M059J (cell line): ENCODE measurements around the gene CTSK. TPM values are rescaled to one million over a fixed set of nuclear protein-coding genes. Genes with fewer than 3 reads are reported as not detected.
"Not testable (repeated sequence)": the region's sequence is repeated elsewhere in the genome, so short reads cannot be mapped to it uniquely, and the experiment has no call there.

Source experiments
- DNase-seq: peaks from one replicate; pipeline ENCODE4 v3.0.0-alpha.2; 2012; ENCODE audit warnings: low read depth
- total RNA-seq: library from RNA; depleted of rRNA; stranded (reverse); fragments of >200 nt; shearing (Covaris generic); gene quantifications from 2 replicates; pipeline ENCODE4 v1.2.3, GENCODE V29; 2014; rRNA removed

Gene CTSK
- 1.7 and 2.1 TPM in 2 replicates for total RNA-seq

DNA sequence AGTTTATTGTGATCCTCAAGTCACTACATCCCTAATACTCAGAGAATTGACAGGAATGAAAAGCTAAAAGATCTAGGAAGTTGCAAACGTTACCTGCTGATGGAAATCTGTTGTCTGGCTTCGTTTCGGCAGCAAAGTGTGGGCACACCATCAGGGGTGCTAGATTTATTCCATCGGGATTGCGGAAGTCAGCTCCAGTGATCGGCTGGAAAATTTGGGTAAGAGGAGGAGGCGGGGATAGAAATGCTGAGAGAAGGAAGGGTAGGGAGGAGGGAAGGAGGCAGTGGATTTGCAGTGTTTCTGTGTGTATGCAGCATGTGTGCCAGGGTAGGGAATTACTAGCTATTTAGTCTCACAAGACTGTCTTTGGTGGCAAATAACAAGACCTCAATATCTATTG lies at the start of gene CTSK:
TSS of gene CTSK (minus strand) at position 140 of the 400 bp plus-strand sequence. CDS start 1,455 bp downstream, outside the sequence.
- DNase-seq = no peak

DNA sequence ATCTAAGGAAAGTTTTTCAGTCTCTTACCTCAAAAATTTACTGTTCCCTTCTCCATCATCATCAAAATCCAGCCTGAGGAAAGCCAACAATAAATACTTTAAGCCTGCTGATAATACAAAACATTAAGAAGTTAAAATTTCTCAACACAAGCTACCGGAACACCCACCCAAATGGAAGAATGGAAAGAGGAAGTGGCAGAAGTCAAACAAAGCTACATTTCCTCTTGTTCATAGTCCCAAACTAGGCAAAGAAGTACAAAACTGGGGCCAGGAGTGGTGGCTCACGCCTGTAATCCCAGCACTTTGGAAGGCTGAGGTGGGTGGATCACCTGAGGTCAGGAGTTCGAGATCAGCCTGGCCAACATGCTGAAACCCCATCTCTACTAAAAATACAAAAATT lies 44.7 kb upstream of the CTSK start:
- DNase-seq = not testable (repeated sequence)

DNA sequence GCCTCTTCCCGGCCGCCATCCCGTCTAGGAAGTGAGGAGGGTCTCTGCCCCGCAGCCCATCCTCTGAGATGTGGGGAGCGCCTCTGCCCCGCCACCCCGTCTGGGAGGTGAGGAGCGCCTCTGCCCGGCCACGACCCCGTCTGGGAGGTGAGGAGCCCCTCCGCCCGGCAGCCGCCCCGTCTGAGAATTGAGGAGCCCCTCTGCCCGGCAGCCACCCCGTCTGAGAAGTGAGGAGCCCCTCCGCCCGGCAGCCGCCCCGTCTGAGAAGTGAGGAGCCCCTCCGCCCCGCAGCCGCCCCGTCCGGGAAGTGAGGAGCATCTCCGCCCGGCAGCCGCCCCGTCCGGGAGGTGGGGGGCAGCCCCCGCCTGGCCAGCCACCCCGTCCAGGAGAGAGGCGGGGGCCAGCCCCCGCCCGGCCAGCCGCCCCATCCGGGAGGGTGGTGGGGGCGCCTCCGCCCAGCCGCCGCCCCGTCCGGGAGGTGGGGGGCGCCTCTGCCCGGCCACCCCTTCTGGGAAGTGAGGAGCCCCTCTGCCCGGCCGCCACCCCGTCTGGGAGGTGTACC lies 42.8 kb upstream of the CTSK start:
- not testable (repeated sequence) for DNase-seq

DNA sequence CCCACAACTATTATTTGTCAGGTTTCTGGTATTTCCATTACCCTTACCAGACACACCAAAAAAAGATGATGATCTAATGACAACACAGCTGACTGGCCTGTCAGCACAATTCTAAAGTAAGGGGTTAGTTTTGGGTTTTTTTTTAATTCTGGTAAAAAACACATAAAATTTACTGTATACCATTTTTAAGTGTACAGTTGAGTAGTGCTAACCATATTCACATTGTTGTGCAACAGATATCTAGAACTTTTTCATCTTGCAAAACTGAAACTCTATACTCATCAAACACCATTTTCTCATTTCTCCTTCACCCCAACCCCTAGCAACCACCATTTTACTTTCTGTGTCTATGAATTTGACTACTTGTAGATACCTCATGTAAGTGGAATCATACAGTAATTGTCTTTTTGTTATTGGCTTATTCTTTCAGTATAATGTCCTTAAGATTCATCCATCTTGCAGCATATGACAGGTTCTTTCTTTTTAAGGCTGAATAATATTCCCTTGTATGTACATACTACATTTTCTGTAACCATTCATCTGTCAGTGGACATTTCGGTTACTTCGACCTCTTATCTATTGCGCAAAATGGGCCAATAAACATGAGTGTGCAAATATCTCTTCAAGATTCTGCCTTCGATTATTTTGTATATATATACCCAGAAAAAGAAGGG lies 38.5 kb upstream of the CTSK start:
- DNase-seq = no peak

DNA sequence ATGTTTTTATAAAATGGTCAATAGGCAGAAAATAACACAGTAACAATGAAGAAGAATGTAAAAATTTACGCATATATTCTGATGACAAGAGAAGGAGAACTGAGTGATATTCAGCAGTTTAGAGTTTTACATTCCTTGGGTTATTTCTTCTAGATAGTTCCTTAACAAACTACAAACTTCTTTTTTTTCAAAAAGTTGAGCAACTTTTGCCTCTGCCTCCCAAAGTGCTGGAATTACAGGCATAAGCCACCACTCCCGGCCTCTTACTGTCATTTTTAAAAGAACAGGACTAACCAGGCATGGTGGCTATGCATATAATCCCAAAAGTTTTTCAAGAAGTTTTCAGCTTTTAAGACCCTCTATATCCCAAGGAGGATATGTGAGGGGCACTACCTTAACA lies 35.4 kb upstream of the CTSK start:
- DNase-seq = no peak

DNA sequence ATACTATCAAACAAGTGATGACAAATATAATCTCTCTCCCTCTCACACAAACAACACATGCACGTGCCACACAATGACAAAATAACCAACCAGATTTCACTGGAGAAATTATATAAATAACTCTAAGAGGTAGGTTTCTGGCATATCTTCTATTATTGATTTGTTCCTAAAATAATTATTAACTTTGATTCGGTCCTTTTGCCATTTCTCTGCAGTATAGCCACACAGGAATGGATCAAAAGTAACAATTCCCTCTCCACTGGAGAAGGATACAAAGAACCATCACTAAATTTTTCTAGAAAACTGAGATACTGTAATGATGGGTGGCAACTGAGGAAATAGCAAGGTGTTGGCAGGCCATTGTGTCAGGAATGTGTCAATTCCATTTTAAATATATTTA lies 34.9 kb upstream of the CTSK start:
- no peak for DNase-seq

DNA sequence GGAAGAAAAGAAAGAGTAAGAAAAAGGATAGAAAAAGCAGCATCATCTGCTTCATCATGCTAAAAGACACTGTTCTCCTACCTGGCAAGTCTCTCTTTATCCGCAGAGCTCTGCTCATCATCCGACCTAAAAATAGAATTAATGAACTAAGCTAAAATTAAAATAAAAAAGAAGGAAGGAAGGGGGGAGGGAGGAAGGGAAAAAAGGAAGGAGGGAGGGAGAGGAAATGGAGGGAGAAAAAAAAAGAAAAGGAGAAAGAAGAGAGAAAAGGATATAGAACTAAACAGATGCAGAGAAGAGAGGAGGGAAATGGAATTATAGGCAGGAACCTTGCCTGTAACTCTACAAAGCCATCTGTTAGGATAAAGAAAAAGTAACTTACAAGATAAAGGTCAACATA lies 34.3 kb upstream of the CTSK start:
- DNase-seq = no peak

DNA sequence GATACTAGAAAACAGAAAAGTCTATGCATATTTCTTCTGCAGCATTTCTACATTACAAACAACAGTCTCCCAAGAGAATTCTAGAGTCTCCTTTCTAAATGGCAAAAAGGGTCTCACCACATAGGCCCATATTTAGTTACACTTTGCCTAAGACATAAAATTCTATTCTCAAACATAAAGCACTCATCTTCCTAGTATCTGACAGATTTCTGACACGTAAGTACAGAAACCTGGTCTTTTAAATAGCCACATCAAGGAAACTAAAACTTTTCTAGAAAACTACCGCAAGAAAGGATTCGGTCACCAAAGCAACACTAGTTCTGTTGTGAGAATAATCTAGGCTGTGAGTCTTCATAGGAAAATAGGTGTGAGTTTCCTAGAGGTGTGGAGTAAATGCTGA lies 33.6 kb upstream of the CTSK start:
- DNase-seq = no peak

DNA sequence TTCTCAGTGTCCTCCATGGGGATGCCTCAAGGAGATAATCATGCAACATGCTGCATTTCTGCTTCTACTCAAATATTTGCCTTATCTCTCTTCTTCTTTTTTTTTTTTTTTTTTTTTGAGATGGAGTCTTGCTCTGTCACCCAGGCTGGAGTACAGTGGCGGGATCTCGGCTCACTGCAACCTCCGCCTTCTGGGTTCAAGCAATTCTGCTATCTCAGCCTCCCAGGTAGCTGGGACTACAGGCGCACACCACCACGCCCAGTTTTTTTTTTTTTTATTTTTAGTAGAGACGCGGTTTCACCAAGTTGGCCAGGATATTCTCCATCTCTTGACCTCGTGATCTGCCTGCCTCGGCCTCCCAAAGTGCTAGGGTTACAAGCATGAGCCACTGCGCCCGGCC lies 32.8 kb upstream of the CTSK start:
- not testable (repeated sequence) for DNase-seq

DNA sequence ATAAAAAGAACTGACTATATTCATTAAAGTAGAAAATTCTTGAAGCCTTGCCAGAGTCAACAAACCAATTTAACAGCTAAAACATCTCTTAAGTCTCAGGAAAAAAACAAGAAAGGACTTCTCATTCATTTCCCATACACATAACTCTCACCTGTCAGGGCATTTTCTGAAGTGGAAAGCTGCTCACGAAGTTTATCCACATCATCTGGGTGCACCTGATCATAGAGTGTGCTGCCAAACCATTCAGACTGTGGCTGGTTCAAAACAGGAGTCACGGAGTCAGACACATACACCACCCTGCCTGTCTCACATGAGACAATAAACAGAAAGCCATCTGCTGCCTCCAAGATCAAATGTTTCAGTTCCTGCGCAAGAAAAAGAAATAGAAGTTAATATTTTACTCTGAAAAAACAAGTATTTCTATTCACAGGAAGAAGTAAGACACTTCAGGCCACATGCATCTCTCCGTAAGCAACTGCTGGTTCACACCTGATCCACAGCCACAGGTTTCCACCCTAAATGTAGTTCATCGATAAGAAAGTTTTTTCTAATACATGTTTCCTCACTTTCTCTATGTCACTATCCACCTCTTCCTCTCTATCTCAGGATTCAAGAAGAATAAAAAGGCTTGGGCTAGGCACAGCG lies 28.2 kb upstream of the CTSK start:
- peak; percentile 5 for DNase-seq

DNA sequence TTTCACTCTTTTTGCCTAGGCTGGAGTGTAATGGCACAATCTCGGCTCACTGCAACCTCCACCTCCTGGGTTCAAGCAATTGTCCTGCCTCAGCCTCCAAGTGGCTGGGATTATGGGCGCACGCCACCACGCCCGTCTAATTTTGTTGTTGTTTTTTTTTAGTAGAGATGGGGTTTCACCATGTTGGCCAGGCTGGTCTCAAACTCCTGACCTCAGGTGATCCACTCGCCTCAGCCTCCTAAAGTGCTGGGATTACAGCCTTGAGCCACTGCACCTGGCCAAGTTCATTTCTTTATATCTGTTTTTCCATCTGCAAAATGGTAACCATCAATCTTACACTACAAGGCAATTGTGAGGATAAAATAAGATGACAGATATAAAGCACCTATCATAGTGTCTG lies 25.9 kb upstream of the CTSK start:
- DNase-seq = not testable (repeated sequence)

DNA sequence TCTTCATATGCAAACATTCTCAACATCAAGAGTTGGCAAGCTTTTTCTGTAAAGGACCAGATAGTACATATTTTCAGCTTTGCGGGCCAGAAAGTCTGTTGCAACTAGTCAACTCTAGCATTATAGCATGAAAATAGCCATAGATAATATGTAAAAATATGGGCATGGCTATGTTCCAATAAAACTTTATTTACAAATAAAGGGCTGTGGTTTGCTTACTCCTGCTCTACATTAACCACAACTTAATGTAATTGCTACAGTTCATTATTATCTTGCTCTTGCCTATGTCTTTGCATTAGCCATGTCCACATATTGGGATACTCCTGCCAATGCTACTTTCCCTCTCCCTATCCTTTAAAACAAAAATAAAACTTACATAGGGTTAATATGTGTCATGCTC lies 24.5 kb upstream of the CTSK start:
- no peak for DNase-seq

DNA sequence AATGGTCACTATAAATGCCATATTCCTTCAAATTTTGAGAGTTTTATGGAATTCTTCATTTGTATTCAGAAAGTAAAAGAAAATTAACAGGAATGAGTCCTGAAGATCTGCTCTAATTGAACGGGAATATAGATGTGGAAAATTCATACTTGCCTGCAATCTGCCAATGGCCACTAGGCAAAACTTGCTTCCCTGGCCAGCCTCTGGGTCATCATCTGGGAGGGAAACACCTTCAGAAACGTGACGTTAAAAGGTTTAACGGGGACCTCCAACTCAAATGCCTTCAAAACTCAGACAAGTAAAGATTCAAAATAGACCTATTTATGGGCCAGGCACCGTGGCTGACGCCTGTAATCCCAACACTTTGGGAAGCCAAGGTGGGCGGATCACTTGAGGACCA lies 21.7 kb upstream of the CTSK start:
- no peak for DNase-seq

DNA sequence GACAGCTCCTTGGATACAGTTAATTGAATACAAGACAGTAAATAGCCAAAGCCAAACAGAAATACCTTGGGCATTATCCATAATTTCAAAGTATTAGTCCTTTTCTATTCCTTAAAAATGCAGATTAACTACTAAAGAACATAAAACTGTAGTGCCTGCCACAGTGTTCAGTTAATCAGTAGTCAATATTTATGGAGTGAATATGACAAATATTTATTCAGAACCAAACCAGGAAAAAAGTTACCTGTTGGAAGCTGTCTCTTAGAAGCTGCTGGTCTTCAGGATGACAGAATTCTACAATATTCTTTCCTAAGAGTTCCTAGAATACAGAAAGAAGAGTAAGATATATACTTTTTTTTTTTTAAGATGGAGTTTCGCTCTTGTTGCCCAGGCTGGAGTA lies 18.2 kb upstream of the CTSK start:
- no peak for DNase-seq

DNA sequence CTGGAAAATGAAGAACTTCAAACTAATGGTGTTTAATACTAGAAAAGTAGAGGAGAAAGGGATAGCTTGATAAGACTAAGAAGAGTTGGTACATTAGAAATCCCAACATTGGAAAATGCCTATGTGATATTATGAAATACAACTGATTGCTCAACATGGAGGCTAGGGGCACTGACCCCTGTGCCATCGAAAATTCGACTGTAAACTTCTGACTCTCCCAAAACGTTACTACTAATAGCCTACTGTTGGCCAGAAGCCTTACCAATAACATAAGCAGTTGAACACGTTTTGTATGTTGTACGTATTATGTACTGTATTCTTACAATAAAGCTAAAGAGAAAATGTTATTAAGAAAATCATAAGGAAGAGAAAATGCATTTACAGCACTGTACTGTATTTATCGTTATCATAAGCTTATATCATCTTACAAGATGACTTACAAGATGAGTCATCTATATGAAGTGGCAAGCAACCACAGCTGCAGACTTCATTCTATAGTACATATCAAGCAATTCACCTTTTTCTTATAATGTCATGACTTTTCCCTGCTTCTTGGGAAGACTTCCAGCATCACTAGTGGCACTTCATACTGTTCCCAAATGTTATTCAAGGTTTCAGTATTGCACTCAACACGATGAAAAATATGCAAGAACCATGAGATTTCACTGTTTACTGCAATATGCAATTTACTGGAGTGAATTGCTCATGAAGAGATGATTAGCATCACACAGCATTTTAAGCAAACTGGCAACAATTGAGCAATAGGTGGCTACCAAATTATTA lies 12.9 kb upstream of the CTSK start:
- DNase-seq = no peak

DNA sequence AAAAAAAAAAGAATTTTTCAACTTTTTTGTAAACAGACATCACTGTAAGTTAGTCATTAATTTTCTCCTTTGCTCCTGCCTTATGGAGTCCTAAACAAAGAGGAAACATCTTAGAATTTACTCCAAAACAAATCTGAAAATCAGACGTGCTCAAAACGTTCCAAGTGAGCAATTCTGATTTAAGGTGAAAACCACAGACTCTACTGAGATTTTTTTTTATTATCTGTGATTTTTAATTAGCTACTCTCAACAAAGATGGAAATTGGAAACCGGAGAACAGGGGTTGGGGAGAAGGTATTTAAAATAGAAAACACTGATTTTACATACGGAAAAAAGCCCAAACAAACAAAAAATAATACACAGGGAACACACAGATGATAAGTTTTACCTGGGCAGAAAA lies 7.8 kb upstream of the CTSK start:
- no peak for DNase-seq

DNA sequence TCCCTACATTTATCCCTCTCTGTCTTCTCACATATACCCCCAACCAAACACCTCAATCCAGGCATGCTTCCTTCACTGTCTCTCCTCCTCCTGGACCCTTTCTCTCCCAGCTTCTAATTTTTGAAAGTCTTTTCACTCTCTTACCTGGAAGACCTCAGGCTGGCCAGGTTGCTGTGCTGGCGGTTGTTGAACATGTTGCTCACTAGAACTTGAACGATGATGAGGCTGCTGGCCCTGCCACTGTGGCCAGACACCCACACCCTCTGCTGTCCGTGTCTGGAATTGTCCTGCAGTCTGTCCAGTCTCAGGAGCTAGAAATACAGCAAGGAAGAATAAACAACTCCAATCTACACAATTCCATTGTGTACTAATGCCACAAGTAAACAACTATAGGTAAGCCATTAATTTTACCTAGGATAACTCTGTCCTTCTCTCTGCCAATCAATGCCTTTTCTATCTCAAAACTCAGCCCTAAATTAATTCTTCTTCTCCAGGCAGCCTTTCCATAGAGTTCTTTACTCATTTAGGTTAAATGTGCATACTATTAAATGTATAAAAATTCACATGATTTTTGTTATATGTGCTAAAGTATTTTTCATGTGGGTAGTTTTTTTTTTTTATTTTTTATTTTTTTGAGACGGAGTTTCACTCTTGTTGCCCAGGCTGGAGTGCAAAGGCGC lies 5.1 kb upstream of the CTSK start:
- peak; percentile 61 for DNase-seq

DNA sequence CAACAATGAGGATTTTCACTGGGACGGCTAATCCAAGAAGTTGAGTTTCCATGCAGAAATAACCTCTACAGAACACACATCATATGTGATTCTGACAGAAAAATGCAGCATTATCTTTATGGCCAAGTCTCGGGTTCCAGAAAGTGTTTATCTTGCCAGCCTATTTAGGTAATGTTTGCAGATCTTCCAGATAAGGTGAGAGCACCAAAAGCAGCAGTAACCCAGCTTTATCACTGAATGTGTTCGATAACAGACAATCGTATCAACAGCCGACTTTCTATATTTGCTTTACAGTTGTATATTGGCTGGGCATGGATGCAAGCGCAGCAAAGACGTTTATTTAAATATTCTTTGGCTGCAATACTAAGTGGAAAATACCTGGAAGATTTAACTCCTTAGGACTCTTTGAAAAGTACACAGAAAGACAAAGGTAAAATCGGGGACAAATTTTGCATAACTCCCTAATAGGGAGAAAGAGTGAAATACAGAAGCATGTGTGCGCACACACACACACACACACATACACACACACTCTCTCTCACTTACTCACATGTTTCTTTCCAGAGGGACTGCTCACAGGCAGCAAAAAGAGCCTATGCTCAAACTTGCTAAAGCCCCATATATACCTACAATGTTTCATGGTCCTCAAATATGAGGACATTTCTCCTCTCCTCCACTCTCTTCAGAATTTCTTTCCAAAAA lies 3.0 kb upstream of the CTSK start:
- DNase-seq = no peak

DNA sequence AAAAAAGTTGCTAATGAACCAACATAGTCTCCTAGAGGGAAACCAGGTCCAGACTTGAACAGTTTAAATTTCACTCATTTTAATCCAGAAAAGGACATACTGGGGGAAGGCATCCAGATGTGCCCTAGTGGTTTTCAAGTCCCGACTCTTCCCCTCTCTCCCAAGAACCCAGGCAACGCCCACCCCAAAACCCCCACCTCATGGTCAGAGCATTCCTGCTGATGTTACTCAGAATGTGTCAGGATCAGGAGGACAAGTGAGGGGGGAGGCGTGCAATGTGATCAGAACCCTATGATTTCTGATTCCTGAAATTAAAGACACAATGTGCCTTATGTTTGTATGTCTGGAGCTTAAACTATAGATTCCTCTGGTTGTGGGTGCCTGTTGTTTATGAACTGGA lies 1.6 kb upstream of the CTSK start:
- no peak for DNase-seq

DNA sequence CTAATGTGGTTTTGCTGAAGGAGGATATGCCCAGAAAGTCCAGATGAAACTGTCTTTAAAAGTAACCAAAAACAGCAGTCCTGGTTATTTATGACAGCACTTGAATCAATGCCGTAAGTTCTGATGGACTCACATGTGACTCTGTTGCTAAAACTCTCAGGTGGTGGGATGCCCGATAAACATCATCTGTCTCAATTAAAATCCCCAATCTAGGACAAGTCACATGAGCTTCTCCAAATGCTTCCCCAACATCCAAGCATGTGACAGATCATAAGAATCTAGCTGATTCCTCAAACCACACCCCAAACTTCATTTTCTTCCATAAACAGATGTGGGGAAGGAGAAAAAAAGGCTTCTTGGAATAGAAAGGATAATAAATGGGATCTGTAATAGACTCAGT lies 786 bp upstream of the CTSK start:
- DNase-seq = no peak

DNA sequence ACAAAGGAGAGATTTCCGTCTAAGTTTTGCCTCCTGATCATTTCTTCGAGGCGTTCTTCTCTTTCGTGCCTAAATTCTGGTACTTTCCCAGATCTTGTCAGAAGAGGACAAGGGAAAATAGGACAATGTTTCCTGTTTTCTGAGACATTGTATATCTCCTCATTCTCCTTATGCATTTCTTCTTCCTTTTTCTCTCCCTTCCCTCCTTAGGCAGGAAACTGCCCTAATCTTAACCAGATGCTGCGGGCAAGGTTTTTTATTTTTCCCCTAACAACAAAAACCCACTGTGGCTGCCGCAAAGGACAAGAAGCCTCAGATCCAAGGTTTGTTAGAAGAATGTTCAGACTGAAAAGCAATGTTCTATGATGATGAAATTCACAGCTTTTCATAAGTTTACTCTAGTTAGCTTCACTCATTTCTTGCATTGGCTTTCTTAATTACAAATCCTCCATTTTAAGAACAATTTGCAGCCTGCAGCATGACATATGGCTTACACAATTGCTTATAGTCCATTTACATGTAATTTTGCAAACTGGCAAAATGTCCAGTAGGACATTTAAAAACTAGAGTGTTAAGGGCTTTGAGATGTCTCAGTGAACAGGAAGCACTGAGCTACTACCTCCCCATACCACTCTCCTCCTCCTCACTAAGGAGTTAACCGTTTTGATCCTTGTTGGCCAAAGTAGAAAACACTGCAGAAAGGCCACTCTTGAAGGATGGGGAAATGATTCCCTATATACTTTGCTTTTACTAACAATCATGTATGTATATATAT lies 624 bp downstream of the CTSK start:
- DNase-seq = no peak
